Hepatocyte (in vitro differentiated cells): Measurements from ENCODE around the gene NGEF. TPM values are rescaled to one million over a fixed set of nuclear protein-coding genes. Genes with fewer than 3 reads are reported as not detected.

Source experiments
- DNase-seq: peaks from one replicate; pipeline ENCODE4 v3.0.0-alpha.2; 2016; ENCODE audit warnings: low spot score
- H2AFZ ChIP-seq: fragments of 200-600 bp; sonication (generic); 2 replicates; pipeline ENCODE4 v1.6.0; 2016; ENCODE audit warnings: antibody characterized with exemption, mild to moderate bottlenecking
- H3K27ac ChIP-seq: fragments of 200-600 bp; sonication (generic); 2 replicates; pipeline ENCODE4 v1.5.1; 2016; ENCODE audit warnings: mild to moderate bottlenecking
- H3K27me3 ChIP-seq: fragments of 200-600 bp; sonication (generic); 2 replicates; pipeline ENCODE4 v1.6.1; 2016
- H3K36me3 ChIP-seq: fragments of 200-600 bp; sonication (generic); replicated peaks from 2 replicates; pipeline ENCODE4 v1.5.1; 2016; ENCODE audit warnings: low read depth; ENCODE audit not compliant: insufficient read depth
- H3K4me1 ChIP-seq: fragments of 200-600 bp; sonication (generic); 2 replicates; pipeline ENCODE4 v1.5.1; 2016; ENCODE audit warnings: mild to moderate bottlenecking, moderate library complexity; ENCODE audit not compliant: insufficient read depth
- H3K4me2 ChIP-seq: fragments of 200-600 bp; sonication (generic); 2 replicates; pipeline ENCODE4 v1.6.0; 2016
- H3K4me3 ChIP-seq: fragments of 200-600 bp; sonication (generic); 2 replicates; pipeline ENCODE4 v1.5.1; 2016; ENCODE audit warnings: mild to moderate bottlenecking
- H3K79me2 ChIP-seq: fragments of 200-600 bp; sonication (generic); 2 replicates; pipeline ENCODE4 v1.6.0; 2017; ENCODE audit warnings: mild to moderate bottlenecking
- H3K9me2 ChIP-seq: fragments of 200-600 bp; sonication (generic); replicated peaks from 2 replicates; pipeline ENCODE4 v1.6.0; 2017; ENCODE audit warnings: mild to moderate bottlenecking; ENCODE audit not compliant: insufficient read depth
- H3K9me3 ChIP-seq: fragments of 200-600 bp; sonication (generic); 2 replicates; pipeline ENCODE4 v1.5.1; 2016; ENCODE audit warnings: low read depth, mild to moderate bottlenecking
- H4K20me1 ChIP-seq: fragments of 200-600 bp; sonication (generic); 2 replicates; pipeline ENCODE4 v1.6.0; 2016; ENCODE audit warnings: mild to moderate bottlenecking; ENCODE audit not compliant: insufficient read depth, poor library complexity, severe bottlenecking
- CTCF ChIP-seq: fragments of 200-600 bp; sonication (generic); IDR thresholded peaks from 2 replicates; pipeline ENCODE4 v1.5.1; 2016; ENCODE audit warnings: antibody characterized with exemption, mild to moderate bottlenecking; ENCODE audit not compliant: poor library complexity
- EZH2 ChIP-seq: fragments of 200-600 bp; sonication (generic); IDR thresholded peaks from 2 replicates; pipeline ENCODE4 v1.6.1; 2016; ENCODE audit warnings: antibody characterized with exemption, mild to moderate bottlenecking, borderline replicate concordance
- EZH2phosphoT487 ChIP-seq: fragments of 200-600 bp; sonication (generic); IDR thresholded peaks from one replicate; pipeline ENCODE4 v1.6.1; 2018; ENCODE audit warnings: antibody characterized with exemption, mild to moderate bottlenecking, low read depth, moderate library complexity; ENCODE audit not compliant: unreplicated experiment, severe bottlenecking
- WGBS: methylation state at CpG from one replicate; pipeline ENCODE4 v1.1.6; 2016; ENCODE audit warnings: low lambda C conversion rate; ENCODE audit errors: missing lambda C conversion rate; 5-methylcytosine and 5-hydroxymethylcytosine counted together
- polyA plus RNA-seq: library from polyadenylated mRNA; unstranded; fragments of >200 nt; fragmentation: Nextera tagmentation; extraction: Ambion mirVana; gene quantifications from 2 replicates; pipeline ENCODE4 v1.2.1, GENCODE V29; 2016
- total RNA-seq: library from RNA; depleted of rRNA; stranded (reverse); fragments of >200 nt; gene quantifications from 2 replicates; pipeline ENCODE4 v1.2.3, GENCODE V29; 2014

Gene NGEF
- total and polyA plus RNA-seq, 2 experiments from 2014 or later: 2.2 to 3.2 TPM

- no peaks in the 10 kb centered on the region for H3K4me1 ChIP-seq
- H3K4me3 ChIP-seq: no peak overlapping the region
- no peak overlapping the region for H3K4me2 ChIP-seq
- no peaks in the 10 kb centered on the region for H3K9me3 ChIP-seq
- 92% methylated on average over 27 of the region's 27 CpGs for WGBS
- no peak overlapping the region for H2AFZ ChIP-seq
- no peaks in the 10 kb centered on the region for H4K20me1 ChIP-seq
- no peak for DNase-seq
- no peaks in the 10 kb centered on the region for H3K79me2 ChIP-seq
- H3K36me3 ChIP-seq: no peaks in the 10 kb centered on the region
- no peaks in the 10 kb centered on the region for H3K9me2 ChIP-seq
- H3K27ac ChIP-seq: no peak overlapping the region
- no peaks in the 10 kb centered on the region for H3K27me3 ChIP-seq
- no peak for TF ChIP-seq EZH2
- TF ChIP-seq EZH2phosphoT487: no peak
- no peak for TF ChIP-seq CTCF
Observed at GRCh38 chr2:232884549-232885263, 128.3 kb downstream of the NGEF start.

- H3K27me3 ChIP-seq: no peaks in the 10 kb centered on the region
- WGBS: 88% methylated on average over 11 of the region's 11 CpGs
- no peak overlapping the region for H2AFZ ChIP-seq
- no peaks in the 10 kb centered on the region for H3K4me1 ChIP-seq
- DNase-seq: no peak
- no peak overlapping the region for H3K27ac ChIP-seq
- H3K36me3 ChIP-seq: no peaks in the 10 kb centered on the region
- TF ChIP-seq EZH2 (no peak), EZH2phosphoT487 (no peak), CTCF (no peak)
- H3K9me2 ChIP-seq: no peaks in the 10 kb centered on the region
- H4K20me1 ChIP-seq: no peaks in the 10 kb centered on the region
- no peak overlapping the region for H3K4me3 ChIP-seq
- no peaks in the 10 kb centered on the region for H3K79me2 ChIP-seq
- no peak overlapping the region for H3K4me2 ChIP-seq
- H3K9me3 ChIP-seq: no peaks in the 10 kb centered on the region
Observed at GRCh38 chr2:232884001-232884421, 129.0 kb downstream of the NGEF start.

DNA sequence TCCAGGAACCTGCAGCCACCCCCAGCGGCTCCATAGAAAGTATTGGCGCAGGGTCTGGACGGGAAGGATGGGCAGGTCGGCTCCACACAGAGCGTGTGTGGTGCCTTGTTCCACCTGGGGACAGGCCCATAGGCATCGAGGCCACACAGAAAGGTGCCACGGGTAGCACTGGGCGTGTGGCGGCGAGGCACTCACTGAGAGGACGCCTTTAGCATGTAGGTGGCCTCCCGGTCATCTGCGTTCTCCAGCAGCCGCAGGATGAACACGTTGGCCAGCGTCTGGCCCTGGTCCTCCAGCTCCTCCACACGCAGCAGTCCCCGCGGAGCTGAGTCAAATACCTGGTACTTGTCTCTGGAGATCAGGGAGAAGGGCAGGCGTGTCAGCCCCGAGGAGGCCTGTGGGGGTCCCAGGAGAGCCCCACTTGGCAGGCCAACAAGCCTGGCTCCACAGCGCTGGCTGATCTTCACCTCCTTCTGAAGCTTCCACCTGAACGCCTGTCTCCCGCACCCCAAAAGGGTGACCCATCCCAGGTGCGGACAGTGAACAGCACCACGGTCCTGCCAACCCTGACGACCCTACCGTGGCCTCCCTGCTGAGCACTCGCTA is 129.8 kb downstream of the NGEF start:
- H3K36me3 ChIP-seq: no peaks in the 10 kb centered on the region

More for the DNA sequence above, 129.8 kb downstream of the NGEF start:
- 94% methylated on average over 29 of the region's 29 CpGs for WGBS
- H3K4me2 ChIP-seq: no peak overlapping the region
- no peak overlapping the region for H2AFZ ChIP-seq
- no peaks in the 10 kb centered on the region for H3K79me2 ChIP-seq
- DNase-seq: no peak
- H4K20me1 ChIP-seq: no peaks in the 10 kb centered on the region
- H3K9me3 ChIP-seq: no peaks in the 10 kb centered on the region
- H3K27ac ChIP-seq: no peak overlapping the region
- no peaks in the 10 kb centered on the region for H3K27me3 ChIP-seq
- no peaks in the 10 kb centered on the region for H3K4me1 ChIP-seq
- H3K4me3 ChIP-seq: no peak overlapping the region
- no peak for TF ChIP-seq EZH2
- TF ChIP-seq CTCF: no peak
- no peak for TF ChIP-seq EZH2phosphoT487
- no peaks in the 10 kb centered on the region for H3K9me2 ChIP-seq
